SK-N-SH treated with all-trans-retinoic acid at 6 μM for 48 hours (cell line): ENCODE measurements around the gene FNDC3B.
A peak's percentile ranks its signal among the peaks of the same experiment; 100 is the strongest.

ENCODE experiments used
- ATAC-seq: fragments of 200-7000 bp; cut with Tn5 transposase; 3 replicates; pipeline ENCODE4 v1.9.1; 2020; ENCODE audit warnings: mild to moderate bottlenecking, moderate library complexity
- ARNTL ChIP-seq: fragments of 450-650 bp; formaldehyde crosslinking; IDR thresholded peaks from 2 replicates; pipeline ENCODE4 v1.5.0; 2020; ENCODE audit warnings: low read depth, mild to moderate bottlenecking, moderate library complexity, borderline replicate concordance
- BACH2 ChIP-seq: fragments of 250-450 bp; sonication (Bioruptor Pico); IDR thresholded peaks from 2 replicates; pipeline ENCODE4 v1.9.0; 2021; ENCODE audit warnings: mild to moderate bottlenecking, borderline replicate concordance
- CREB5 ChIP-seq: fragments of 250-450 bp; sonication (Bioruptor Pico); IDR thresholded peaks from 2 replicates; pipeline ENCODE4 v1.5.1; 2020; ENCODE audit warnings: low read depth, mild to moderate bottlenecking, moderate library complexity
- CSDC2 ChIP-seq: fragments of 250-450 bp; sonication (Bioruptor Pico); IDR thresholded peaks from 2 replicates; pipeline ENCODE4 v1.5.0; 2020; ENCODE audit warnings: mild to moderate bottlenecking, moderate library complexity
- ESRRG ChIP-seq: fragments of 250-450 bp; sonication (Bioruptor Pico); IDR thresholded peaks from 2 replicates; pipeline ENCODE4 v1.6.1; 2021; ENCODE audit warnings: mild to moderate bottlenecking
- ISL1 ChIP-seq: fragments of 250-450 bp; sonication (Bioruptor Pico); IDR thresholded peaks from 2 replicates; pipeline ENCODE4 v2.1.2; 2022; ENCODE audit warnings: mild to moderate bottlenecking, moderate library complexity
- PATZ1 ChIP-seq: fragments of 250-450 bp; sonication (Bioruptor Pico); IDR thresholded peaks from 2 replicates; pipeline ENCODE4 v1.8.0; 2020; ENCODE audit warnings: mild to moderate bottlenecking, moderate library complexity, borderline replicate concordance
- RARB ChIP-seq: fragments of 250-450 bp; sonication (Bioruptor Pico); IDR thresholded peaks from 2 replicates; pipeline ENCODE4 v1.8.0; 2021; ENCODE audit warnings: mild to moderate bottlenecking, moderate library complexity
- SNAI2 ChIP-seq: fragments of 250-450 bp; sonication (Bioruptor Pico); IDR thresholded peaks from 2 replicates; pipeline ENCODE4 v1.5.0; 2020; ENCODE audit warnings: mild to moderate bottlenecking, moderate library complexity
- TCF4 ChIP-seq: fragments of 250-450 bp; sonication (Bioruptor Pico); IDR thresholded peaks from 2 replicates; pipeline ENCODE4 v1.8.0; 2021; ENCODE audit warnings: mild to moderate bottlenecking, moderate library complexity, borderline replicate concordance
- TOX ChIP-seq: fragments of 250-450 bp; sonication (Bioruptor Pico); IDR thresholded peaks from 2 replicates; pipeline ENCODE4 v1.8.0; 2021; ENCODE audit warnings: mild to moderate bottlenecking, moderate library complexity, borderline replicate concordance
- ZC3H10 ChIP-seq: fragments of 250-450 bp; sonication (Bioruptor Pico); IDR thresholded peaks from 2 replicates; pipeline ENCODE4 v1.5.1; 2021; ENCODE audit warnings: mild to moderate bottlenecking, moderate library complexity
- ZFP3 ChIP-seq: fragments of 250-450 bp; sonication (Bioruptor Pico); IDR thresholded peaks from 2 replicates; pipeline ENCODE4 v1.5.0; 2020; ENCODE audit warnings: mild to moderate bottlenecking, moderate library complexity
- ZFP30 ChIP-seq: fragments of 450-650 bp; formaldehyde crosslinking; IDR thresholded peaks from 2 replicates; pipeline ENCODE4 v1.5.0; 2022; ENCODE audit warnings: mild to moderate bottlenecking, moderate library complexity
- ZNF565 ChIP-seq: fragments of 450-650 bp; formaldehyde crosslinking; conservative IDR thresholded peaks from 2 replicates; pipeline ENCODE4 v1.5.0; 2020; ENCODE audit warnings: low read depth, mild to moderate bottlenecking, moderate library complexity
- ZNF70 ChIP-seq: fragments of 450-650 bp; formaldehyde crosslinking; IDR thresholded peaks from 2 replicates; pipeline ENCODE4 v1.5.0; 2020; ENCODE audit warnings: mild to moderate bottlenecking, moderate library complexity
- ZNF8 ChIP-seq: fragments of 450-650 bp; formaldehyde crosslinking; IDR thresholded peaks from 2 replicates; pipeline ENCODE4 v1.5.0; 2020; ENCODE audit warnings: mild to moderate bottlenecking, moderate library complexity
- TF ChIP-seq, protein P1 (sequence below): fragments of 250-450 bp; sonication (Bioruptor Pico); IDR thresholded peaks from 2 replicates; pipeline ENCODE4 v1.5.1; 2021; ENCODE audit warnings: mild to moderate bottlenecking, moderate library complexity
- TF ChIP-seq, protein P2 (sequence below): fragments of 250-450 bp; sonication (Bioruptor Pico); IDR thresholded peaks from 2 replicates; pipeline ENCODE4 v1.5.0; 2020; ENCODE audit warnings: mild to moderate bottlenecking, moderate library complexity
- TF ChIP-seq, protein P3 (sequence below): fragments of 250-450 bp; sonication (Bioruptor Pico); IDR thresholded peaks from 2 replicates; pipeline ENCODE4 v1.8.0; 2021; ENCODE audit warnings: low read depth, mild to moderate bottlenecking, moderate library complexity, borderline replicate concordance

The FNDC3B gene

DNA sequence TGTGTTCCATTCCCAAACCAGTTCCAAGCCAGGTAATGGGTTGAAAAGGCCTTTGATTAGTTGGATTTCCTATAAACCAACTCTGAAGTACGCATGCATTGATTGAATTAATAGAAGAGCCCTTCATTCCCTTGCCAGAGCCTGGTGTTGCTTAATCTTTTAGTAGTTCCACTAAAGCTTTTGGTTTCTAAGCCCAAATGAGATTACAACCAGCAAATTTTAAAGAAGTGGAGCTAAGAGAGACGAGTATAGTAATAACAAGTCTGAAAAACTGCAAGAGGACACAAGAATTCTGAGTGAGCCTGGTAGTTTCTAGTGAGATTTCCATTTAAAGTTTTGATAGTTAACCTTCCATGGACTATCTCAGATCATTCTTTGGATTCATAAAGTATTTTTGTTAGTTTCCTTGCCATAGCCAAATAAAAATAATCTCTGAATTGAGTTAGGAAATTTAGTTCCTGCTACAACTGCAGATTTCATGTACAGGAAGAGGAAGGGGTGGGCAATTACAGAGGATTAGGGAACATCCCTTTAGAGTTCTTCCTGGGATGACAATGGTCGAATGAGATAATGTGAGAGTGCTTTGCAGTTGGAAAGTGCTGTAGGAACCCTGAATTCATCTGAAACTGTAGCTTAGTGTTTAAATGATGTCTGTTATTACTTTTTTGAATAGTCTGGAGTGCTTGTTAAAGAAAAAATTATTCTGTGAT is 136.8 kb downstream of the FNDC3B start:
- no peak for ATAC-seq
- TF ChIP-seq ZFP30 (CRISPR knock-in tag) (no peak), SNAI2 (CRISPR knock-in tag) (no peak), CSDC2 (no peak), PATZ1 (no peak), ISL1 (CRISPR knock-in tag) (no peak), ZNF70 (CRISPR knock-in tag) (no peak), ZNF565 (CRISPR knock-in tag) (no peak), TOX (CRISPR knock-in tag) (no peak), ZFP3 (CRISPR knock-in tag) (no peak), ZC3H10 (no peak), CREB5 (no peak)
- TF ChIP-seq, protein P1, sequence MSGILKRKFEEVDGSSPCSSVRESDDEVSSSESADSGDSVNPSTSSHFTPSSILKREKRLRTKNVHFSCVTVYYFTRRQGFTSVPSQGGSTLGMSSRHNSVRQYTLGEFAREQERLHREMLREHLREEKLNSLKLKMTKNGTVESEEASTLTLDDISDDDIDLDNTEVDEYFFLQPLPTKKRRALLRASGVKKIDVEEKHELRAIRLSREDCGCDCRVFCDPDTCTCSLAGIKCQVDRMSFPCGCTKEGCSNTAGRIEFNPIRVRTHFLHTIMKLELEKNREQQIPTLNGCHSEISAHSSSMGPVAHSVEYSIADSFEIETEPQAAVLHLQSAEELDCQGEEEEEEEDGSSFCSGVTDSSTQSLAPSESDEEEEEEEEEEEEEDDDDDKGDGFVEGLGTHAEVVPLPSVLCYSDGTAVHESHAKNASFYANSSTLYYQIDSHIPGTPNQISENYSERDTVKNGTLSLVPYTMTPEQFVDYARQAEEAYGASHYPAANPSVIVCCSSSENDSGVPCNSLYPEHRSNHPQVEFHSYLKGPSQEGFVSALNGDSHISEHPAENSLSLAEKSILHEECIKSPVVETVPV (CRISPR knock-in tag): no peak
- TF ChIP-seq, protein P2, sequence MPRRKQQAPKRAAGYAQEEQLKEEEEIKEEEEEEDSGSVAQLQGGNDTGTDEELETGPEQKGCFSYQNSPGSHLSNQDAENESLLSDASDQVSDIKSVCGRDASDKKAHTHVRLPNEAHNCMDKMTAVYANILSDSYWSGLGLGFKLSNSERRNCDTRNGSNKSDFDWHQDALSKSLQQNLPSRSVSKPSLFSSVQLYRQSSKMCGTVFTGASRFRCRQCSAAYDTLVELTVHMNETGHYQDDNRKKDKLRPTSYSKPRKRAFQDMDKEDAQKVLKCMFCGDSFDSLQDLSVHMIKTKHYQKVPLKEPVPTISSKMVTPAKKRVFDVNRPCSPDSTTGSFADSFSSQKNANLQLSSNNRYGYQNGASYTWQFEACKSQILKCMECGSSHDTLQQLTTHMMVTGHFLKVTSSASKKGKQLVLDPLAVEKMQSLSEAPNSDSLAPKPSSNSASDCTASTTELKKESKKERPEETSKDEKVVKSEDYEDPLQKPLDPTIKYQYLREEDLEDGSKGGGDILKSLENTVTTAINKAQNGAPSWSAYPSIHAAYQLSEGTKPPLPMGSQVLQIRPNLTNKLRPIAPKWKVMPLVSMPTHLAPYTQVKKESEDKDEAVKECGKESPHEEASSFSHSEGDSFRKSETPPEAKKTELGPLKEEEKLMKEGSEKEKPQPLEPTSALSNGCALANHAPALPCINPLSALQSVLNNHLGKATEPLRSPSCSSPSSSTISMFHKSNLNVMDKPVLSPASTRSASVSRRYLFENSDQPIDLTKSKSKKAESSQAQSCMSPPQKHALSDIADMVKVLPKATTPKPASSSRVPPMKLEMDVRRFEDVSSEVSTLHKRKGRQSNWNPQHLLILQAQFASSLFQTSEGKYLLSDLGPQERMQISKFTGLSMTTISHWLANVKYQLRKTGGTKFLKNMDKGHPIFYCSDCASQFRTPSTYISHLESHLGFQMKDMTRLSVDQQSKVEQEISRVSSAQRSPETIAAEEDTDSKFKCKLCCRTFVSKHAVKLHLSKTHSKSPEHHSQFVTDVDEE (CRISPR knock-in tag): no peak

DNA sequence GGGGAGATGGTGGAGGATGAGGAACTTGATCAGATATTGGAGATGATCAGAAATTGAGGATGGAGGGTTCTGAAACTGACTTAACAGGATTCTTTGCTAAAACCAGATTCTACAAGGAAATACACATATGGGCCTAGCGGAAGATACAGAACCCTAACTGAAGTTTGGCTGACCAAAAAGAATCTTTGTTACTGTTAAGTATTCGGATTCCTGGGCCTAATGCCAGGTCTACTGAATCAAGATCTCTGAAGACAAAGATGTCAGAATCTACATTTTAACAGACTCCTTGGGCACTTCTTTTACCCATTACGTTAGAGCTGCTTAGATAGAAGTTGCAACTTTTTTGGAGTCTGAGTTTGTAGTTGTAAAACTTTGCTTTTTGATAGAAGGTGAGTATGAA is 137.7 kb downstream of the FNDC3B start:
- TF ChIP-seq ZNF8 (CRISPR knock-in tag) (no peak), PATZ1 (no peak), ESRRG (CRISPR knock-in tag) (no peak), ZNF565 (CRISPR knock-in tag) (no peak), CSDC2 (no peak), RARB (CRISPR knock-in tag) (no peak), BACH2 (no peak), TCF4 (no peak), ISL1 (CRISPR knock-in tag) (no peak), ZC3H10 (no peak), ARNTL (CRISPR knock-in tag) (no peak), ZFP3 (CRISPR knock-in tag) (no peak), CREB5 (no peak), ZFP30 (CRISPR knock-in tag) (no peak), TOX (CRISPR knock-in tag) (no peak)
- TF ChIP-seq, protein P1 (CRISPR knock-in tag): no peak
- TF ChIP-seq, protein P2 (CRISPR knock-in tag): no peak
- TF ChIP-seq, protein P3, sequence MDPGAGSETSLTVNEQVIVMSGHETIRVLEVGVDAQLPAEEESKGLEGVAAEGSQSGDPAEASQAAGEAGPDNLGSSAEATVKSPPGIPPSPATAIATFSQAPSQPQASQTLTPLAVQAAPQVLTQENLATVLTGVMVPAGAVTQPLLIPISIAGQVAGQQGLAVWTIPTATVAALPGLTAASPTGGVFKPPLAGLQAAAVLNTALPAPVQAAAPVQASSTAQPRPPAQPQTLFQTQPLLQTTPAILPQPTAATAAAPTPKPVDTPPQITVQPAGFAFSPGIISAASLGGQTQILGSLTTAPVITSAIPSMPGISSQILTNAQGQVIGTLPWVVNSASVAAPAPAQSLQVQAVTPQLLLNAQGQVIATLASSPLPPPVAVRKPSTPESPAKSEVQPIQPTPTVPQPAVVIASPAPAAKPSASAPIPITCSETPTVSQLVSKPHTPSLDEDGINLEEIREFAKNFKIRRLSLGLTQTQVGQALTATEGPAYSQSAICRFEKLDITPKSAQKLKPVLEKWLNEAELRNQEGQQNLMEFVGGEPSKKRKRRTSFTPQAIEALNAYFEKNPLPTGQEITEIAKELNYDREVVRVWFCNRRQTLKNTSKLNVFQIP (CRISPR knock-in tag): no peak
- peak; percentile 28 for ATAC-seq
